NCI-H2196 treated with DMSO at 0.1 percent for 48 hours (cell line): ENCODE results near the gene N4BP2L1.
"Not testable (repeated sequence)": the region's sequence is repeated elsewhere in the genome, so short reads cannot be mapped to it uniquely, and the experiment has no call there.

Source experiments
- DNase-seq: peaks from one replicate; lab custom pipeline; 2025; ENCODE audit not compliant: unreplicated experiment; lab: John Stamatoyannopoulos, UW

The N4BP2L1 gene

DNA sequence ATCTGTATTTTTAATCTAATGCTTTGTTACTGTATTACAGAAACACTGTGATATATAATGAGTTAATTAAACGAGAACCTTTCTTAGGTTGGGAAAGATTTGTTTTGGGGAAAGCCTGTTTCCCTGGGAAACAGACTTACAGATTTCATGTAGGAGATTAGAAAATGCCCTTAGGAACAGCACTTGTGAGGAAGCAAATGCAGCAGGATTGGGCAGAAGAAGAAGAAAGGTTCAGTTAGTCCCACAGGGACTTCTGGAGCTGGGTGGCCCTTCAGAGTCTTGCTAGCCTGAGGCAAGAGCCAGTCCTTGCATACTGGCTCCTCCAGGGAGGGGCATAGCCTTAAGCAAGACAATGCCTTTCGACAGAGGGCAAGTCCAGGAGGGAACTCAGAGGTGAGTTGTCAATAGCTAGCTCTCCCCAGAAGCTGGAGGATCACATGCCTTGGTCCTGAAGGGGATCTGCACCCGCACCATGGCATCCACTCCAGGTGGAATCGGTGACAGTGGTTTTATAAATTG is 36.8 kb downstream of the N4BP2L1 start:
- no peak for DNase-seq

- no peak for DNase-seq
Observed at GRCh38 chr13:32390484-32390883, 37.4 kb downstream of the N4BP2L1 start.

DNA sequence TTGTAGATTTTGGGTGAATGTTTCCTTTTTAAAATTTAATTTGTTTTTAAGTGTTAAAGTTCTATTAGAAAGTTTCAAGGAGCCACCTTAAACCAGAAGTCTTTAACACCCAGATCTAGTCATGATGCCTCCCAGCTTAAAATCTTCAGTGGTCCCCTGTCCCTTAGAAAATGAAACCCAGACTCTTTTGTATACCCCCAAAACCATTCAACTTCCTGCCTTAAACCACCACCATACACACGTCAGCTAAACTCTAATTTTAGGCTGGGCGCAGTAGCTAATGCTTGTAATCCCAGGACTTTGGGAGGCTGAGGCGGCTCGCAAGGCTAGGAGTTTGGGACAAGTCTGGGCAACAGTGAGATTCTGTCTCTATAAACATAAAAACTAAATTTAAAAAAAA is 37.9 kb downstream of the N4BP2L1 start:
- no peak for DNase-seq

- DNase-seq, result no peak
Observed at GRCh38 chr13:32385410-32385809, 42.5 kb downstream of the N4BP2L1 start.

GRCh38 chr13:32384702-32385101 is 43.2 kb downstream of the N4BP2L1 start:
- DNase-seq, result no peak

DNA sequence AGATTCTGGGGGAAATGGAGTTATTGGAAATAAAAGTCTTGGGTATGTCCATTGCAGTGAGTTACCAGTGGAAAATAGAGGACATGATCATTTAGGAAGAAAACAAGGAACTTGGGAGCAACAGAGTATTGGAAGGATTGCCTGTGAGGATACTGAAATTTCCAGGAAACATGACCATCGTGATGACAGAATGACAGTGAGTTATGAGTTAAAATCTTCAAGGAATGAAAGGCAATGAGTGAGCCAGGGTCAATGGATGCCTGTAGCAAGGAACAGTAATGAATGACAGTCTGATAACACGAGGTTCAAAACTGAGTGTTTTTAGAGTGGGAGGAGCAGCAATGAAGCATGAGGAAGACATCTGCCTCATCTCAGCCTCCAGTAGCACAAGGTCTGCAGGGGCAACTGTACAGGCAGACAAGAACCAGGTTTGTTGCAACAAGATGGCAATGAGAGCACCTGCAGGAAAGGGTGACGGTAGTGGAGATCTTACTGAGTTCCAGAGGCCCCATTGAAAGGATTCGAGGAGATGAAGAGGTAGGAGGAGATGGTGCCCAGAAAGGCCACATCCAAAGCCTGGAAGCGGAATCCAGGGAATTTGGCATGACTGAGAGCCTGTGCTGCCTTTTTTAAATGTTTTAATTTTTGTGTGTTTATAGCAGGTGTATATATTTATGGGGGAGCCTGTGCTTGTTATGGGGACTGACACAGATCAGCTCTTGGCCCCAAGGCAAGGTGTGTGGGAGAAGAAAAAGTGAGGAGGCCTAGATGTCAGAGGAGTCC is 43.9 kb downstream of the N4BP2L1 start:
- DNase-seq, result no peak

- DNase-seq, result no peak
Observed at GRCh38 chr13:32381539-32381938, 46.4 kb downstream of the N4BP2L1 start.

- no peak for DNase-seq
Observed at GRCh38 chr13:32378012-32378411, 49.9 kb downstream of the N4BP2L1 start.

GRCh38 chr13:32376642-32377415 is 51.1 kb downstream of the N4BP2L1 start:
- no peak for DNase-seq

GRCh38 chr13:32370805-32371204 is 57.1 kb downstream of the N4BP2L1 start:
- DNase-seq, result no peak

DNA sequence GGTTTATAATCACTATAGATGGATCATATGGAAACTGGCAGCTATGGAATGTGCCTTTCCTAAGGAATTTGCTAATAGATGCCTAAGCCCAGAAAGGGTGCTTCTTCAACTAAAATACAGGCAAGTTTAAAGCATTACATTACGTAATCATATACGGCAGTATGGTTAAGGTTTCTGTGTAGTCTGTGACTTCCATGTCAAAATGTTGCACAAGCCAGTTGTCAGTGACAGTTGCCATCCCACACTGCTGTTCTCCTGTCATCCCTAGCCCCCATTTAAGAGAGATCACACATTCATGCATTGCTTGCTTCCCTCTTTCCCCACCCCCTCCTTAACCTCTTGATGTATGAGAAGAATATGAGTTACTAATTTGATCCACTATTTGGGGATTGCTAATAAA is 65.4 kb downstream of the N4BP2L1 start:
- no peak for DNase-seq

- not testable (repeated sequence) for DNase-seq
Observed at GRCh38 chr13:32355935-32356334, 72.0 kb downstream of the N4BP2L1 start.

DNA sequence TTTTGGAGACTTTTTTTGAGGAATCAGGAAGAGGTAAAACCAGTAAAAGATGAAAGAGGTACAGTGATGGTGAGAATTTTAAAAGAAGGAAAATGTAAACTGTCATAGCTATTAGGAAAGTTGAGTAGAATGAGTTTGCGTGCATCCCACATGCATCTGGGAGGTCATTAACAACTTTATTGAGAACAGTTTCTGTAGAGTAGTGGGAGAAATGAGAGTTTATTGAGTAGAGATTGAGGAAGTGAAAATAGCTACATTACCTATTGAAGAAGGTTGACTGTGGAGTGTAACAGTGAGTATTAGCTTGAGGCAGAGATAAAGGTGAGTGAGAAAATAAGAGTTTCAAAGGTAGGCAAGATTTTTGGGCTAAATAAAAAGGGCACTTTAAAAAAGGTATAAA is 73.9 kb downstream of the N4BP2L1 start:
- no peak for DNase-seq

GRCh38 chr13:32350839-32351441 is 77.0 kb downstream of the N4BP2L1 start:
- DNase-seq, result not testable (repeated sequence)
